AG08395 (cell line): Measurements from ENCODE around the gene MCUB.
A peak's percentile ranks its signal among the peaks of the same experiment; 100 is the strongest.

Source experiments
- DNase-seq: peaks from one replicate; pipeline ENCODE4 v3.0.0; 2012; ENCODE audit warnings: mixed read lengths, low spot score

Gene MCUB

GRCh38 chr4:109729718-109730618, 169.9 kb downstream of the MCUB start, which contains the start of gene PLA2G12A:
Gene PLA2G12A (minus strand): TSS chr4:109730070. CDS start chr4:109729809, 261 bp downstream.
- peak; percentile 93 for DNase-seq

GRCh38 chr4:109730619-109731545, 170.8 kb downstream of the MCUB start:
- no peak for DNase-seq

GRCh38 chr4:109733728-109734127, 173.7 kb downstream of the MCUB start:
- no peak for DNase-seq

GRCh38 chr4:109735566-109736365, 175.7 kb downstream of the MCUB start:
- no peak for DNase-seq
